ENCODE results near the gene MMEL1.

GRCh38 chr1:2627746-2628145 is 5.1 kb downstream of the MMEL1 start:
- TF ChIP-seq CTCF (conservative IDR thresholded peaks at IDR 0.05; ENCODE audit: low read length) (no peak), EZH2phosphoT487 (IDR thresholded peaks at IDR 0.05; ENCODE audit: borderline replicate concordance, low read depth, low read length) (no peak)

Data from OCI-LY7 (cell line).